CD4-positive, alpha-beta T cell (primary cell): Measurements from ENCODE around the gene CTXN1. TPM values are rescaled to one million over a fixed set of nuclear protein-coding genes. Genes with fewer than 3 reads are reported as not detected.

ENCODE experiments used
- ATAC-seq: fragments of 200-7000 bp; cut with Tn5 transposase; one replicate; pipeline ENCODE4 v1.10.0; 2022; ENCODE audit warnings: mild to moderate bottlenecking; ENCODE audit not compliant: poor library complexity
- CTCF ChIA-PET: fragments of 350-600 bp; sonication (Branson Sonifier 250); formaldehyde crosslinking; loops from one replicate; lab custom pipeline; 2021; ENCODE audit warnings: antibody characterized with exemption, inconsistent platforms; lab: Charles Lee
- POLR2A ChIA-PET: fragments of 350-600 bp; sonication (Branson Sonifier 250); formaldehyde crosslinking; loops from one replicate; lab custom pipeline; 2021; ENCODE audit warnings: antibody characterized with exemption, inconsistent platforms; lab: Charles Lee
- DNase-seq, 14 experiments: peaks; one replicate each; pipeline ENCODE4 v3.0.0-alpha.2; 2013 to 2020; ENCODE audit warnings: mixed read lengths in 2 of 14
- H3K27ac ChIP-seq, 2 donors: one replicate each; pipeline versions ENCODE4 v1.5.1 to v1.7.0; 2013; ENCODE audit warnings: low read length in 2 of 2, low read depth in 1 of 2, mild to moderate bottlenecking in 1 of 2
- H3K27me3 ChIP-seq, 2 experiments: 1 replicate in 1 of 2; 2 replicates in 1 of 2; pipeline versions ENCODE4 v1.6.1 to v1.7.0; 2013; ENCODE audit warnings: low read length in 2 of 2, control low read depth in 1 of 2, mild to moderate bottlenecking in 1 of 2, moderate library complexity in 1 of 2; ENCODE audit not compliant: insufficient read depth in 2 of 2, control insufficient read depth in 1 of 2
- H3K36me3 ChIP-seq: one replicate; pipeline ENCODE4 v1.6.1; 2013; ENCODE audit warnings: low read length, control low read depth; ENCODE audit not compliant: insufficient read depth
- H3K4me1 ChIP-seq: one replicate; pipeline ENCODE4 v1.6.1; 2013; ENCODE audit warnings: low read length, control low read depth; ENCODE audit not compliant: insufficient read depth
- H3K4me3 ChIP-seq: one replicate; pipeline ENCODE4 v1.5.1; 2013; ENCODE audit warnings: mild to moderate bottlenecking, low read length, moderate library complexity
- H3K9me3 ChIP-seq, 2 experiments: 1 replicate in 1 of 2; 2 replicates in 1 of 2; pipeline versions ENCODE4 v1.6.1 to v1.7.0; 2013; ENCODE audit warnings: low read length in 2 of 2, mild to moderate bottlenecking in 2 of 2, control low read depth in 1 of 2, moderate library complexity in 1 of 2; ENCODE audit not compliant: control insufficient read depth in 1 of 2, insufficient read depth in 1 of 2
- H3K27ac Mint-ChIP-seq: one replicate; pipeline ENCODE4 v1.8.0; 2020; ENCODE audit warnings: mixed read lengths
- H3K27me3 Mint-ChIP-seq: one replicate; pipeline ENCODE4 v1.8.0; 2021; ENCODE audit warnings: mixed read lengths
- H3K36me3 Mint-ChIP-seq: one replicate; pipeline ENCODE4 v1.8.0; 2021; ENCODE audit warnings: low read depth, mixed read lengths
- H3K4me1 Mint-ChIP-seq: one replicate; pipeline ENCODE4 v1.8.0; 2021; ENCODE audit warnings: low read depth, mixed read lengths
- H3K4me3 Mint-ChIP-seq: one replicate; pipeline ENCODE4 v1.8.0; 2020; ENCODE audit warnings: mild to moderate bottlenecking, mixed read lengths
- H3K9me3 Mint-ChIP-seq: one replicate; pipeline ENCODE4 v1.8.0; 2020; ENCODE audit warnings: mixed read lengths
- CTCF ChIP-seq: fragments of 200-600 bp; IDR thresholded peaks from one replicate; pipeline ENCODE4 v1.8.0; 2022; ENCODE audit warnings: antibody characterized with exemption, mild to moderate bottlenecking
- intact Hi-C, 2 experiments: fragments of 100-400 bp; cut with DNase I in 1 of 2; cut with micrococcal nuclease in 1 of 2; formaldehyde crosslinking; loops; one replicate each; pipeline versions ENCODE4 v1.15.1 to v1.9.0; 2023 to 2025; cut with DNase I, micrococcal nuclease
- total RNA-seq, 174 experiments: library from RNA in 2 of 174; stranded (reverse) in 2 of 174; gene quantifications; one replicate each; pipeline ENCODE4 v1.2.3 and lab custom pipeline; 2021 to 2026

The CTXN1 gene
- total RNA-seq, 2 experiments from 2014 or later = not detected

GRCh38 chr19:7928334-7928706, 2.4 kb upstream of the CTXN1 start:
- peaks cover 28% of the 10 kb centered on the region for H3K36me3 Mint-ChIP-seq
- POLR2A ChIA-PET = interaction anchor here (1.4 kb wide), 1 partner anchor 25 kb away, joined by 4 read pairs; the partner anchor contains the start of gene MAP2K7
- no peaks in the 10 kb centered on the region for H3K27me3 Mint-ChIP-seq

GRCh38 chr19:7927605-7928333, 1.8 kb upstream of the CTXN1 start:
- H3K36me3 ChIP-seq = peaks cover 33% of the 10 kb centered on the region
- Mint-ChIP-seq H3K36me3 (peaks cover 33% of the 10 kb centered on the region), H3K4me3 (no peak overlapping the region), H3K4me1 (peaks cover 14% of the 10 kb centered on the region), H3K27ac (no peak overlapping the region), H3K27me3 (no peaks in the 10 kb centered on the region), H3K9me3 (no peaks in the 10 kb centered on the region)
- POLR2A ChIA-PET = interaction anchor here (0.9 kb wide), 1 partner anchor 24 kb away, joined by 3 read pairs; the partner anchor contains the start of gene MAP2K7
- H3K9me3 ChIP-seq = no peaks in the 10 kb centered on the region
- no peak overlapping the region for H3K27ac ChIP-seq
- DNase-seq (peak in 1 of 14 experiments; percentile 45), ATAC-seq (no peak)
- CTCF ChIA-PET = interaction anchor here (1.6 to 4.6 kb wide), 3 partner anchors 10 to 43 kb away, joined by 4 to 36 read pairs (median 6); partner anchors contain the start of gene TIMM44
- intact Hi-C loops = loop anchor here in 1 of 2 experiments (2.0 to 10.0 kb wide), 4 partner anchors 17 to 1563 kb away; partner anchors contain the start of genes CLPP, NDUFA7, RPS28 and STXBP2
- TF ChIP-seq CTCF = no peak
- no peak overlapping the region for H3K4me3 ChIP-seq
- no peaks in the 10 kb centered on the region for H3K27me3 ChIP-seq
- peaks cover 23% of the 10 kb centered on the region for H3K4me1 ChIP-seq

More at GRCh38 chr19:7928334-7928706, 2.4 kb upstream of the CTXN1 start:
- Mint-ChIP-seq H3K4me1 (peaks cover 14% of the 10 kb centered on the region), H3K4me3 (peak overlapping the region; percentile 67), H3K27ac (no peak overlapping the region), H3K9me3 (no peaks in the 10 kb centered on the region)
- CTCF ChIA-PET = interaction anchor here (0.6 to 4.6 kb wide), 4 partner anchors 15 to 393 kb away, joined by 3 to 36 read pairs (median 7); partner anchors contain the start of genes RPS28 and TIMM44
- no peak overlapping the region for H3K27ac ChIP-seq
- ATAC-seq (no peak), DNase-seq (no peak)
- TF ChIP-seq CTCF = no peak
- peaks cover 34% of the 10 kb centered on the region for H3K36me3 ChIP-seq
- H3K9me3 ChIP-seq = no peaks in the 10 kb centered on the region
- no peaks in the 10 kb centered on the region for H3K27me3 ChIP-seq
- H3K4me3 ChIP-seq = no peak overlapping the region
- intact Hi-C loops = loop anchor here in 1 of 2 experiments (5.0 to 10.0 kb wide), 3 partner anchors 291 to 1564 kb away; partner anchors contain the start of genes CLPP, NDUFA7, RPS28 and STXBP2
- peaks cover 22% of the 10 kb centered on the region for H3K4me1 ChIP-seq

DNA sequence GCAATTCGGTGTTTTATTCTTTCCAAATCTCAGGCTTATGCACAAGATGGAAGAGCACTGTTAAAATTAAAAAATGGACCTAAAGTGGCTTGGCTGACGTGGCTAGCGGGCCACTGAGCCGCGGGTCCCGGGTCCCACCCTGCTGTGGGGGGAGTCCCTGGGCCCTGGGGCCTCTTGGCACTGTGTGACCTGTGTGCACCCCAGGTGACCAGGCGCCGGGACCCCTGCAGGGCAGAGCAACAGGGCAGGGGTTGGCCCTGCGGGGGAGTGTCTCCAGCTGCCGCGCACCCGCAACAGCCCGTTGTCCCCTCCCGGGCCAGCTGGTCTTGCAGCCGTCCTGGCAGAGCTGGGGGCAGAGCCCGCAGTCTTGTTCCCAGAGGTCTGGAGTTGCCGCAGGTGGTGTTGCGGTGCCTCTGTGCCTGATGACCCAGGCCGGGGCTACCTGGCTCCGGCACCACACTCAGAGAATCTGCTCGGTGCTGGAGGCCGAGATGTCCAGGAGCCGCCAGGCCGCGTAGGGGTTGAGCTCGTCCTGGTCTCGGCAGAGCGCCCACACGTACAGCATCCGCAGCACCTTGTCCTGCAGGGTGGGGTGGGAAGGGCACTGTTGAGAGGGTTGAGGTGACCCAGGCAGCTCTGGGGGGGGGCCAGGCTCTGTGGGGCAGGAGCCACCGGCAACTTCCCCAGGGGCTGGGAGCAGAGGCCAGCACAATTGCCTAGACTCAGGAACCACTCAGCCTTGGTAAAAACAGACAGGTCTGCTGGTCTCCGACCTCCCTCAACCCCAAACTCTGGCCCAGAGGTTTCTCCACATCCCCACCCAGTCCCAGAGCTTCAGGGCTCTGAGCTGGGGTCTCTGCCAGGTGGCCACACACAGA, 1.0 kb upstream of the CTXN1 start:
- TF ChIP-seq CTCF = no peak
- H3K9me3 Mint-ChIP-seq = no peaks in the 10 kb centered on the region
- H3K27me3 Mint-ChIP-seq = no peaks in the 10 kb centered on the region
- Histone ChIP-seq H3K9me3 (no peaks in the 10 kb centered on the region), H3K4me1 (peaks cover 31% of the 10 kb centered on the region), H3K4me3 (no peak overlapping the region), H3K27ac (no peak overlapping the region), H3K36me3 (peaks cover 33% of the 10 kb centered on the region), H3K27me3 (no peaks in the 10 kb centered on the region)
- ATAC-seq (no peak), DNase-seq (peak in 1 of 14 experiments; percentile 53)
- peaks cover 14% of the 10 kb centered on the region for H3K4me1 Mint-ChIP-seq
- H3K4me3 Mint-ChIP-seq = peak overlapping the region; percentile 79
- ChIA-PET CTCF (interaction anchor here (1.6 to 4.6 kb wide), 2 partner anchors 9 to 17 kb away, joined by 4 to 36 read pairs; partner anchors contain the start of gene TIMM44), POLR2A (interaction anchor here (0.9 kb wide), 1 partner anchor 24 kb away, joined by 3 read pairs; the partner anchor contains the start of gene MAP2K7)
- peak overlapping the region; percentile 17 for H3K27ac Mint-ChIP-seq
- H3K36me3 Mint-ChIP-seq = peaks cover 35% of the 10 kb centered on the region
- intact Hi-C loops = loop anchor here in 1 of 2 experiments (2.0 to 10.0 kb wide), 4 partner anchors 18 to 1562 kb away; partner anchors contain the start of genes CLPP, NDUFA7, RPS28 and STXBP2
